ENCODE results near the gene SDC4.

The SDC4 gene

DNA sequence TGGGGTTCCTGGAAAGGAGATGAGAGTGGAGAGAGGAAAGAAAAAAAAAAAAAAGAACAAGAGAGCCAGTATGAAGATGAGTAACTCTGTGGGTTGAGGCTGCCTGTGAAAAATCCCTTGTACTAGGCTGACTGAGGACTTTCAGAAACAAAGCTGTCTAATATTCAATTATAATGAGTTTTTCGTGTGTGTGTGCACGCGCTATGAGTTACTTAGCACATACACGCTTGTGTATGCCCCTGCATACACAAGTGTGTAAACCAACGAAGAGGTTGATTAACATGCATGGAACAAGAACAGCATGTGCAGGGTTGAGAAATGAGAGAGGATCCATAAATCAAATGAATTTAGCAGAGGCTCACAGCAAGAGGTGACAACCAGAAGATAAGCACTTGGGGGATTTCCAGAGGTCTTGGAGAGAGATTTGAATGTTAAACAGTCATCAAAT lies 46.4 kb downstream of the SDC4 start:
- TF ChIP-seq, protein P1, sequence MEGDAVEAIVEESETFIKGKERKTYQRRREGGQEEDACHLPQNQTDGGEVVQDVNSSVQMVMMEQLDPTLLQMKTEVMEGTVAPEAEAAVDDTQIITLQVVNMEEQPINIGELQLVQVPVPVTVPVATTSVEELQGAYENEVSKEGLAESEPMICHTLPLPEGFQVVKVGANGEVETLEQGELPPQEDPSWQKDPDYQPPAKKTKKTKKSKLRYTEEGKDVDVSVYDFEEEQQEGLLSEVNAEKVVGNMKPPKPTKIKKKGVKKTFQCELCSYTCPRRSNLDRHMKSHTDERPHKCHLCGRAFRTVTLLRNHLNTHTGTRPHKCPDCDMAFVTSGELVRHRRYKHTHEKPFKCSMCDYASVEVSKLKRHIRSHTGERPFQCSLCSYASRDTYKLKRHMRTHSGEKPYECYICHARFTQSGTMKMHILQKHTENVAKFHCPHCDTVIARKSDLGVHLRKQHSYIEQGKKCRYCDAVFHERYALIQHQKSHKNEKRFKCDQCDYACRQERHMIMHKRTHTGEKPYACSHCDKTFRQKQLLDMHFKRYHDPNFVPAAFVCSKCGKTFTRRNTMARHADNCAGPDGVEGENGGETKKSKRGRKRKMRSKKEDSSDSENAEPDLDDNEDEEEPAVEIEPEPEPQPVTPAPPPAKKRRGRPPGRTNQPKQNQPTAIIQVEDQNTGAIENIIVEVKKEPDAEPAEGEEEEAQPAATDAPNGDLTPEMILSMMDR (IDR thresholded peaks at IDR 0.05), result no peak
- Histone ChIP-seq H3K4me3 (ENCODE audit: low read depth in 1 of 2, low read length in 1 of 2) (no peak overlapping the region), H3K27me3 (peaks cover 37% of the 10 kb centered on the region), H3K36me3 (no peaks in the 10 kb centered on the region), H3K4me1 (ENCODE audit: control insufficient read depth in 1 of 2, insufficient read depth in 1 of 2, low read depth in 1 of 2, low read length in 1 of 2) (peaks cover 3 to 4% of the 10 kb centered on the region in 2 experiments), H3K27ac (no peak overlapping the region), H3K9me3 (no peaks in the 10 kb centered on the region)

DNA sequence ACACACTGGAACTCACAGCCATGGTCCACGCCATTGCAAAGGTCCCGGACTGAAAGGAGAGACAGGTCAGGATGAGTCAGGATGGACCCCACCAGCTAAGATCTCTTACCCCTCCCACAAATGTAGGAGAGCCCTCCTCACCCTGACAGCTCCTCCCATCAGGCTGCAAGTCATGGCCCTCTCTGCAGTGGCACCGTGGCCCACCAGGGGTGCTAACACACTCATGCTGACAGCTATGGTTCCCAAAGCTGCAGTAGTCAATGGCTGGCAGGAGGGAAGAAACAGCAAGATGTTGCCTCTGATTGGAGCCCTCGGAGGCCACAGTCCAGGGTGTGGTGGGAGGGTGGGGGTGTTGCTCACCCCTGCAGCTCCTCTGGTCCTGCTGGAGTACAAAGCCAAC lies 47.3 kb downstream of the SDC4 start:
- Histone ChIP-seq H3K27ac (no peak overlapping the region), H3K27me3 (peaks cover 29% of the 10 kb centered on the region), H3K4me1 (ENCODE audit: control insufficient read depth in 1 of 2, insufficient read depth in 1 of 2, low read depth in 1 of 2, low read length in 1 of 2) (no peaks in the 10 kb centered on the region), H3K4me3 (ENCODE audit: low read depth in 1 of 2, low read length in 1 of 2) (no peak overlapping the region), H3K9me3 (no peaks in the 10 kb centered on the region), H3K36me3 (no peaks in the 10 kb centered on the region)
- TF ChIP-seq, protein P1 (IDR thresholded peaks at IDR 0.05), result no peak

DNA sequence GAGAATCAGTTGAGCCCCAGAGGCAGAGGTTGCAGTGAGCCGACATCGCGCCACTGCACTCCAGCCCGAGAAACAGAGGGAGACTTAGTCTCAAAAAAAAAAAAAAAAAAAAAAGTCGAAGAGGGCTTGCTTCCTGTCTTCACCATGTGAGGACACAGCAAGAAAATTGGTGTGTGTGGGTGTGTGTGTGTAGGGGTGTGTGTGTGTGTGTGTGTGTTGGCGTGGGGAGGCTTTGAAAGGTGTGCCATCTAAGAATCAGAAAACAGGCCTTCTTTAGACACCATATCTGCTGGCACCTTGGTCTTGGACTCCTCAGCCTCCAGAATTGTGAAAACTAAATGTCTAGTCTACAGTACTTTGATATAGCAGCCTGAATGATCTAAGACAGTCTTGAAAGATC lies 48.4 kb downstream of the SDC4 start:
- peaks cover 22% of the 10 kb centered on the region for H3K27me3 ChIP-seq
- no peaks in the 10 kb centered on the region for H3K9me3 ChIP-seq
- no peaks in the 10 kb centered on the region for H3K4me1 ChIP-seq (ENCODE audit: control insufficient read depth in 1 of 2, insufficient read depth in 1 of 2, low read depth in 1 of 2, low read length in 1 of 2)
- H3K4me3 ChIP-seq (ENCODE audit: low read depth in 1 of 2, low read length in 1 of 2), result no peak overlapping the region
- no peaks in the 10 kb centered on the region for H3K36me3 ChIP-seq
- TF ChIP-seq, protein P1 (IDR thresholded peaks at IDR 0.05), result no peak
- no peak overlapping the region for H3K27ac ChIP-seq

DNA sequence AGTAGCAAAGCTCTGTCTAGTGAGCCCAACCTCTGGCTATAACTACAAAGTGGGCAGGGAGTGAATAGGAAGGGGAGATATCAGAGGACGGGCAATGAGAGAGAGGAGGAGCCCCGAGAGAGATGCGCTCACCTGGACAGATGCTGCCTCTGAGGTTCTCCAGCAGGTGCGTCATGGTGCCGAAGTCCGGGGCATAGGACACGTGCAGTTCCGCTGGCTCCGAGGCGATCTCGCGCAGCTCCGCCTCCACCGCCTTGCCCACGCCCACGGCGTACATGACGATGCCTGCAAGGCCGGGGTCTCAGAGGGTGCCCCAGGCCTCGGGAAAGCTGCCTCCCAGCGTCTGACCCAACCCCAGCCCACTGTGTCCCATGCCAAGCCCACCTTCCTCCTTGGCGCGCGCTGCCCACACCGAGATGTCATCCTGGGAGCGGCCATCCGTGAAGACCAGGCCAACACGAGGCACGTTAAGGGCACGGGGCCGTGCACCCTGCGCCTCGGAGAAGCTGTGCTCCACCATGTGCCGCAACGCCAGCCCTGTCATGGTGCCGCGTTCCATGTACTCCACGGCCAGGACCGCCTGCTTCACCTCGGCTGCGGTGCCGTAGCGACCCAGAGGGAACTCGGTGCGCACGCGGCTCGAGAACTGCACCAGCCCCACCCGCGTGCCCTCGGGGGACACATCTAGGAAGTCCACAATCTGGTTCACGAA lies 50.3 kb downstream of the SDC4 start:
- no peaks in the 10 kb centered on the region for H3K36me3 ChIP-seq
- no peak overlapping the region for H3K4me3 ChIP-seq (ENCODE audit: low read depth in 1 of 2, low read length in 1 of 2)
- peaks cover 6 to 13% of the 10 kb centered on the region in 2 experiments for H3K4me1 ChIP-seq (ENCODE audit: control insufficient read depth in 1 of 2, insufficient read depth in 1 of 2, low read depth in 1 of 2, low read length in 1 of 2)
- H3K9me3 ChIP-seq, result no peaks in the 10 kb centered on the region
- H3K27me3 ChIP-seq, result peaks cover 19% of the 10 kb centered on the region
- H3K27ac ChIP-seq, result no peak overlapping the region
- TF ChIP-seq, protein P1 (IDR thresholded peaks at IDR 0.05), result no peak

DNA sequence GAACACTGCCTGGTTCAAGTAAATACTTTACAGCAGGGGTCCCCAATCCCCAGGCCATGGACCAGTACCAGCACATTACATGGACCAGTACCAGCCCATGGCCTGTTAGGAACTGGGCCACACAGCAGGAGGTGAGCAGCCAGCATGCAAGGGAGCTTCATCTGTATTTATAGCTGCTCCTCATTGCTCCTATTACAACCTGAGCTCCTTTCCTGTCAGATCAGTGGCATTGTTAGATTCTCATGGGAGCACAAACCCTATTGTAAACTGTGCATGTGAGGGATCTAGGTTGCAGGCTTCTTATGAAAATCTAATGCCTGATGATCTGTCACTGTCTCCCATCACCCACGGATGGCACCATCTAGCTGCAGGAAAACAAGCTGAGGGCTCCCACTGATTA lies 53.6 kb downstream of the SDC4 start:
- Histone ChIP-seq H3K9me3 (no peaks in the 10 kb centered on the region), H3K4me3 (ENCODE audit: low read depth in 1 of 2, low read length in 1 of 2) (no peak overlapping the region), H3K27me3 (peaks cover 28% of the 10 kb centered on the region), H3K36me3 (no peaks in the 10 kb centered on the region), H3K27ac (no peak overlapping the region), H3K4me1 (ENCODE audit: control insufficient read depth in 1 of 2, insufficient read depth in 1 of 2, low read depth in 1 of 2, low read length in 1 of 2) (peaks cover 15 to 26% of the 10 kb centered on the region in 2 experiments)
- TF ChIP-seq, protein P1 (IDR thresholded peaks at IDR 0.05), result no peak

Data from neutrophil (primary cell).